Left lung (tissue), 10 donors: Measurements from ENCODE around the gene TOB1. TPM values are rescaled to one million over a fixed set of nuclear protein-coding genes. Genes with fewer than 3 reads are reported as not detected.
"Not testable (repeated sequence)": the region's sequence is repeated elsewhere in the genome, so short reads cannot be mapped to it uniquely, and the experiment has no call there.

Experiments
- ATAC-seq: fragments of 200-7000 bp; cut with Tn5 transposase; one replicate; pipeline ENCODE4 v1.9.1; 2020; ENCODE audit warnings: moderate library complexity
- DNase-seq, 4 donors: peaks; one replicate each; pipeline ENCODE4 v3.0.0-alpha.2; 2013 to 2020
- H3K27ac ChIP-seq, 2 donors: fragments of 200-600 bp; sonication (generic) in 1 of 2; one replicate each; pipeline versions ENCODE4 v1.5.0 to v1.8.0; 2020 to 2021
- H3K27me3 ChIP-seq, 2 donors: fragments of 200-600 bp; sonication (generic) in 1 of 2; one replicate each; pipeline versions ENCODE4 v1.5.0 to v1.8.0; 2020 to 2021
- H3K36me3 ChIP-seq, 2 donors: fragments of 200-600 bp; sonication (generic) in 1 of 2; one replicate each; pipeline versions ENCODE4 v1.5.0 to v1.8.0; 2020 to 2021
- H3K4me1 ChIP-seq, 2 donors: fragments of 200-600 bp; one replicate each; pipeline ENCODE4 v1.8.0; 2021
- H3K4me3 ChIP-seq, 2 donors: fragments of 200-600 bp; sonication (generic) in 1 of 2; one replicate each; pipeline versions ENCODE4 v1.5.0 to v1.8.0; 2020 to 2021; ENCODE audit warnings: mild to moderate bottlenecking in 1 of 2
- H3K9me3 ChIP-seq, 2 donors: fragments of 200-600 bp; sonication (generic) in 1 of 2; one replicate each; pipeline versions ENCODE4 v1.5.0 to v1.8.0; 2020 to 2021
- intact Hi-C, 2 donors: fragments of 100-400 bp; cut with DNase I; formaldehyde crosslinking; loops; one replicate each; pipeline versions ENCODE4 v1.11.2 to v1.14.2; 2022
- polyA plus RNA-seq, 6 donors: library from polyadenylated mRNA; unstranded; fragments of 120-200 nt; gene quantifications; one replicate each; pipeline ENCODE4 v1.2.1, GENCODE V29; 2013; ENCODE audit not compliant: insufficient read length in 6 of 6
- total RNA-seq, 2 donors: library from RNA; stranded (reverse); fragmentation: NEBNext Ultra II Directional; extraction: Animal tissue kit (Norgen Biotek cat#: 25700); gene quantifications; one replicate each; pipeline ENCODE4 v1.2.1, GENCODE V29; 2021
- TF ChIP-seq, protein P1 (sequence below), 2 donors: fragments of 200-600 bp; sonication (generic) in 1 of 2; IDR thresholded peaks; one replicate each; pipeline versions ENCODE4 v1.5.0 to v1.8.0; 2021; ENCODE audit warnings: antibody characterized with exemption in 2 of 2
- donor health status: DM: no; HTN: yes; CAD: no.
- donor health status: DM: no; HTN: no; CAD: no.

TOB1 gene
- total and polyA plus RNA-seq, 8 donors = 20.1 to 81.1 (median 29.8) TPM

DNA sequence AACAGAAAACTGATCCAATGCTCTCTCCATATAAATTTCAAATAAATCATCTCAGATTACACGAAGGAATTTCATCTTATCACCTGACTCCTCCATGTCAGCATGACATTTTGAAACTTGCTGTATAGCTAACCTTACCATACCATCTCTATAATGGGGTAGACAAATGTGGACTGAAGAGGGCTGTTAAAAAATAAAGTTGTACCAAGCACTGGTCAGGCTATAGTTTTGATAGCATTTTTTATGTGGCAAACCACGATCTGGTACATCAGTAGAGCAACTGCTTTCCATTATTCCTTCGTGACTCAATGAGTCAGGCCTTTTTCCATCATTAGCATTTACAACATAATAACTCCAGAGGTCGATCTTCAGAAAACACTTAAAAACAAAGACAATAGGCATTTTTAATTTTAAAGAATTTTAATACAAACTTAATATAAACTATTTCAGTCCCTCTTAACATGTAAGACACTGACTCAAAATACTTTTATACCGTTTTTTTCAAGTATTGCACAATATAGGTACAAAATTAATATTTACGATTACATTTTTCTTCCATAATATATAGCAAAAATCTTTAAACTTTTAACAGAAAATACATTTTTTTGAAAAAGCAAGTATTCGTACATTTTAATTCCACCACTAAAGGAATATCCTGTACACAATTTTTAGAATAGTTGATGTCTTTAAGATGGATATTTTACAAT is 4.2 kb downstream of the TOB1 start:
- DNase-seq (no peak), ATAC-seq (no peak)
- Histone ChIP-seq H3K4me3 (peak overlapping the region in 1 of 2 donors; percentile 88), H3K27me3 (no peaks in the 10 kb centered on the region), H3K4me1 (peaks cover 7 to 37% of the 10 kb centered on the region in 2 donors), H3K27ac (no peak overlapping the region), H3K36me3 (peaks cover 0 to 16% of the 10 kb centered on the region in 2 donors), H3K9me3 (no peaks in the 10 kb centered on the region)
- TF ChIP-seq, protein P1, sequence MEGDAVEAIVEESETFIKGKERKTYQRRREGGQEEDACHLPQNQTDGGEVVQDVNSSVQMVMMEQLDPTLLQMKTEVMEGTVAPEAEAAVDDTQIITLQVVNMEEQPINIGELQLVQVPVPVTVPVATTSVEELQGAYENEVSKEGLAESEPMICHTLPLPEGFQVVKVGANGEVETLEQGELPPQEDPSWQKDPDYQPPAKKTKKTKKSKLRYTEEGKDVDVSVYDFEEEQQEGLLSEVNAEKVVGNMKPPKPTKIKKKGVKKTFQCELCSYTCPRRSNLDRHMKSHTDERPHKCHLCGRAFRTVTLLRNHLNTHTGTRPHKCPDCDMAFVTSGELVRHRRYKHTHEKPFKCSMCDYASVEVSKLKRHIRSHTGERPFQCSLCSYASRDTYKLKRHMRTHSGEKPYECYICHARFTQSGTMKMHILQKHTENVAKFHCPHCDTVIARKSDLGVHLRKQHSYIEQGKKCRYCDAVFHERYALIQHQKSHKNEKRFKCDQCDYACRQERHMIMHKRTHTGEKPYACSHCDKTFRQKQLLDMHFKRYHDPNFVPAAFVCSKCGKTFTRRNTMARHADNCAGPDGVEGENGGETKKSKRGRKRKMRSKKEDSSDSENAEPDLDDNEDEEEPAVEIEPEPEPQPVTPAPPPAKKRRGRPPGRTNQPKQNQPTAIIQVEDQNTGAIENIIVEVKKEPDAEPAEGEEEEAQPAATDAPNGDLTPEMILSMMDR (IDR thresholded peaks at IDR 0.05) = no peak
- intact Hi-C loops = no loop called here

DNA sequence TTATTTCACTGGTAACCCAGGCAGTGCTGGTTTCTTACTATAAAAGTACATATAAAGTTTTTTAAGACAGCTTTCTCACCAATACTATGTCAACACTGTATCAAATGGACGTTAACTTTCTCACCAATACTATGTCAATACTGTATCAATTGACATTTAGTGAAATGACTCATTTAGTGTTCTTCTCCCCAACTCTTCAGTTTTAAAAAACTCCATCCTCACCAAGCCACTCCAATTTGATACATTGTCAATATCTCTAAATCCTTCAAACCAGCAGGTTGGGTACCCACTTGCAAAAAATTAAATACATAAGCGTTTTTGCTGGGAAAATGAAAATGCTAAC is 4.8 kb downstream of the TOB1 start:
- H3K9me3 ChIP-seq = no peaks in the 10 kb centered on the region
- intact Hi-C loops = no loop called here

DNA sequence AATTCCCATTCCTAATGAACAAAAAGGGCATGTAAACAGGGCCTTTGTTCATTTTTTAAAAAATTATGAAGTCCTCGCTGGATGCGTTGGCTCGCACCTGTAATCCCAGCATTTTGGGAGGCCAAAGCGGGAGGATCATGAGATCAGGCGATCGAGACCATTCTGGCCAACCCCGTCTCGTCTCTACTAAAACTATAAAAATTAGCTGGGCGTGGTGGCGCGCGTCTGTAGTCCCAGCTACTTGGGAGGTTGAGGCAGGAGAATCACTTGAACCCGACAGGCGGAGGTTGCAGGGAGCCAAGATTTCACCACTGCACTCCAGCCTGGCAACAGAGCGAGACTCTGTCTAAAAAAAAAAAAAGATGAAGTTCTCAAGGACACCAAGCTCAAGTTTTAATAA is 6.4 kb downstream of the TOB1 start:
- H3K9me3 ChIP-seq, ATAC-seq, intact Hi-C loops, DNase-seq, H3K27ac ChIP-seq, H3K4me3 ChIP-seq, H3K27me3 ChIP-seq: not testable (repeated sequence)
- H3K36me3 ChIP-seq = peaks cover 0 to 16% of the 10 kb centered on the region in 2 donors
- H3K4me1 ChIP-seq = peaks cover 7 to 38% of the 10 kb centered on the region in 2 donors

More for the DNA sequence above, 4.8 kb downstream of the TOB1 start:
- peaks cover 7 to 37% of the 10 kb centered on the region in 2 donors for H3K4me1 ChIP-seq
- no peak overlapping the region for H3K4me3 ChIP-seq
- H3K36me3 ChIP-seq = peaks cover 0 to 16% of the 10 kb centered on the region in 2 donors
- no peaks in the 10 kb centered on the region for H3K27me3 ChIP-seq
- TF ChIP-seq, protein P1 (IDR thresholded peaks at IDR 0.05) = no peak
- ATAC-seq = no peak
- no peak for DNase-seq
- peak overlapping the region in 1 of 2 donors; percentile 39 for H3K27ac ChIP-seq

DNA sequence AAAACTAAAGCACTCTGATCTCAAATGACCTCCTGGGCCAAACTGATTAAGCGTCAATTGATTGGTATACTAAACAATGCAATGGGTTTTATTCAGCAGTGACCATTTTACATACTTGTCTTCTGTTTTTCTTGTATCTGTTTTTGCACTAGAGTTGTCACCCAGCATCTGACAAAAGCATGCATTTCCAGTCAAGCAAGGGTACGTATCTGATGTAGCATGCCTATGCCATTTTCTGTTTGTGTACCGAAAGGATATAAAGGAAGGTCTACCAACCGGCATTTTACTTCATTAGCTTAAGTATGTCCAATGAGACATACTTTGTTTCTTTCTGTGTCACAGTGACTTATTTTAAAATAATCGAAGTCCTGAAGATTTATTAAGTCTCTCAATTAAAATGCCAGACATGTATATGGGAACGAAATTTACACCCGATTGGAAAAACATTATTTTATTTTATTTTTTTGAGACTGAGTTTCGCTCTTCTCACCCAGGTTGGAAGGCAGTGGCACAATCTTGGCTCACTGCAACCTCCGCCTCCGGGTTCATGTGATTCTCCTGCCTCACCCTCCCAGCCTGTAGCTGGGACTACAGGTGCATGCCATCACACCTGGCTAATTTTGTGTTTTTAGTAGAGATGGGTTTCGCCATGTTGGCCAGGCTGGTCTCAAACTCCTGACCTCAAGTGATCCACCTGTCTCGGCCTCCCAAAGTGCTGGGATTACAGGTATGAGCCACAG is 7.5 kb downstream of the TOB1 start:
- H3K4me3 ChIP-seq = no peak overlapping the region
- TF ChIP-seq, protein P1 (IDR thresholded peaks at IDR 0.05) = no peak
- intact Hi-C loops = no loop called here
- H3K27ac ChIP-seq = no peak overlapping the region
- no peaks in the 10 kb centered on the region for H3K27me3 ChIP-seq
- peaks cover 0 to 16% of the 10 kb centered on the region in 2 donors for H3K36me3 ChIP-seq
- H3K4me1 ChIP-seq = peaks cover 7 to 31% of the 10 kb centered on the region in 2 donors
- no peak for ATAC-seq
- DNase-seq = no peak
- H3K9me3 ChIP-seq = no peaks in the 10 kb centered on the region

DNA sequence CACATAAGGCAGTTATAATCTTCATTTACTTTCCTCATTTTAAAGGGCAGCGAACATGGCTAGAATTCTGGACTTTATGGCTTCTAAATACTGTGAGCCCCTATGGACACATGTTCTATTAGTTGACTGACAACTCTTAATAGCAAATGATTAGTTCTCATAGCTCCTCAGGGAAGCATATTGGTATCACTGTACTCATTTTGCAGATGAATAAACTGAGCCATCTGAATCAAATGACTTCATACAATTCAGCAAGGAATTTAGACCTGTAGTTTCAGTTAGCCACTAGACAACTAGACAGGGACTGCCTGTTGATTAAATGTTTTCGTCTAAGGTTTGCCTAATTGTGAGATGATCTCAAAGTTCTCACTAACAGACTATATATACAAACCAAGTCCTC is 9.7 kb downstream of the TOB1 start:
- intact Hi-C loops = no loop called here
- Histone ChIP-seq H3K4me1 (peaks cover 8 to 28% of the 10 kb centered on the region in 2 donors), H3K27ac (no peak overlapping the region), H3K9me3 (no peaks in the 10 kb centered on the region), H3K36me3 (peaks cover 0 to 4% of the 10 kb centered on the region in 2 donors), H3K27me3 (no peaks in the 10 kb centered on the region), H3K4me3 (no peak overlapping the region)
- TF ChIP-seq, protein P1 (IDR thresholded peaks at IDR 0.05) = no peak
- DNase-seq = no peak
- ATAC-seq = no peak
